GM19351 (cell line): ENCODE data around the gene MAFG.
A peak's percentile ranks its signal among the peaks of the same experiment; 100 is the strongest.

Source experiments
- ATAC-seq: cut with Tn5 transposase; IDR thresholded peaks from one replicate; pipeline ENCODE4 v1.9.1; 2021; ENCODE audit warnings: mild to moderate bottlenecking, moderate library complexity; ENCODE audit not compliant: unreplicated experiment

MAFG gene

DNA sequence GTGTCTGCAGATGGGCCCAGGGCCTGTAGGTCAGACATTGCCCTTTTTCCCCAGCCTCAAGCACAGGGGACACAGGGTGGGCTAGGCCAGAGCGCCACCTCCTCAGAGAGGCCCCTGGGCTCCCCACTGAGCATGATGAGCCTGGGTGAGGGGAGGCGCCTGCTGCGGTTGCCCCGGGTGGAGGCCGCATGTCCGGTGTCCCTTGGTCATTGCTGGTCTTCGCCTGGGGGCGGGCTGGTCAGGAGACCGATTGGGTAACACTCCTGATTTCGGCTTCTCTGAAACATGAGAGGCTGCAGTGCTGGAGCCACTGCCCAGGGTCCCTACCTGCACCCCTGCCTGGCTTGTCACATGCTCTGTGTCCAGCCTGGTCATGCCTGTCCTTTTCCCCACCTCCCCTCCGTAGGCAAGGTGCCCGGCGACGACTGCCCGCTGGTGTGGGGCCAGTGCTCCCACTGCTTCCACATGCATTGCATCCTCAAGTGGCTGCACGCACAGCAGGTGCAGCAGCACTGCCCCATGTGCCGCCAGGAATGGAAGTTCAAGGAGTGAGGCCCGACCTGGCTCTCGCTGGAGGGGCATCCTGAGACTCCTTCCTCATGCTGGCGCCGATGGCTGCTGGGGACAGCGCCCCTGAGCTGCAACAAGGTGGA, 27.9 kb downstream of the MAFG start:
- no peak for ATAC-seq

DNA sequence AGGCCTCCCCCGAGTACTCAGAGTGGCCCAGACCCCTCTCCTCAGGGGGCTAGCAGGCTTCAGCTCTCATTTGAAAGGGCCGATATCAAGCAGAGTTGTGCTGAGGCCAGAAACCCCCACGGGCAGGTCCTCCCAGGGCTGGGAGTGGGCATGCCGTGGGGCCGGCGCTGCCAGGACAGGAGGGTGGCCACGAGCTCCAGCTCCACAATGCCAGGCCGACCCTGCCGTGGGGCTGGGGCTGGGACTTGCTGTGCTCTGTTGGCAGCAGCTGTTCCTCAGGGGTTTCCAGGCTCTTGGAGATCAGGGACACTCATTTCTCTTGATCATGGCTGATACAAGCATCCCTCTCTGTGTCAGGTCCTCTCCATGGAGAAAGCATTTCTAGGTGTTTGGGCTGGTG, 28.6 kb downstream of the MAFG start:
- no peak for ATAC-seq

DNA sequence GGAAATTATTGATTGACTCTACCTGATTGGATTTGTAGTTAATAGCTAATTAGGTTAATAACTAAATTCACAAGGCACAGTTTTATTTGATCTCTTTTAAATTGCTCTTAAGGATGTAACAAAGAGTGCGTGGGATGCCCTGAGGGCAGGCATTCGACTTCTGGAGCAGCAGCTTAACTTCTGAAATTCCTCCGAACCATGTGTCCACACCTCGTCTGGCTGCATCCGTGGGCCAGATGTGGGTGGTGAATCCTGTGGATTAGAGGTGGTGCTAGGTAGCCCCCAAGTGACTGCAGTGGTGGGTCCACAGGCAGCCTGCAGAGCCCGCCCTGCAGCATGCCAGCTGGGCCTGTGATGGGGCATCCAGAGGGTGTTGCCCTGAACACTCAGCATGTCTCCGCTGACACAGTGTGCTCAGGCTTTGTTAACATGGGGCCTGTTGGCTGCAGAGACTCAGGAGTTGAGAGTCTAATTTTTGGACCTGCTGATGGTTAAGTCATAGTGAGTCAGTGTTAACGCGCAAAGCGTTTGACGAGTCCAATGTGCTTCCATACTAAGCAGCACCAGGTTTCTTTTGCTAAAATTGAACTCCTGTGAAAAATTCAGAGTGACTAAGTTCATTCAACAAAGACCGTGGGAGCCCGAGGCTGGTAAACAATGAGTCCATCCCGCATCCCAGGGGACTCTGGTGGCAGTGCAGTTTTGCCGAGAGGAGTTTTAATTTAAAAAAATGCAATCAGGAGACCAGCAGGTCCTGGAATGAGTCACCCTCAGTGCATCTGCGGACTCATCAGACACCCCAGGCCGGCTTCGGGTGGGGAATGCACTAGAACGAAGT, 29.3 kb downstream of the MAFG start:
- no peak for ATAC-seq

DNA sequence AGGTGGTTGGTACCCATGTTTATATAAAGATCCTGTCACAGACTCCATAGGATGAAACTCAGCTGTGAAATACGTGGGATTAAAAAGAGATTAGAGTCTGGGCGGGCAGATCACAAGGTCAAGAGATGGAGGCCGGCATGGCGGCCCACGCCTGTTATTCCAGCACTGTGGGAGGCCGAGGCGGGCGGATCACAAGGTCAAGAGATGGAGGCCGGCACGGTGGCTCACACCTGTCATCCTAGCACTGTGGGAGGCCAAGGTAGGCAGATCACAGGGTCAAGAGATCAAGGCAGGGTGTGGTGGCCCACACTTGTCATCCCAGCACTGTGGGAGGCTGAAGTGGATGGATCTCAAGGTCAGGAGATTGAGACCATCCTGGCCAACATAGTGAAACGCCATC, 32.1 kb downstream of the MAFG start:
- ATAC-seq, result no peak

DNA sequence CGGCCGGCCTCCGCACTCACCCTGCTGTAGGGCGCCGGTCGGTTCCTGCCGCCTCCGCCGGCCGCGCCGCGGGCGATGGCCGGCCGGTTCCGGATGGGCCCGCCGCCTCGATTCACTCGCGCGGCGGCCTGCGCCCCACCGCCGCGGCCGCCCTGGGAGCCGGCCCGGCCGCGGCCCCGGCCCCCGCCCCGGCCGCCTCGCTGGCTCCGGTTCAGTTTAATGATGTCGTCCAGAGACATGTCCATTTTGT, 36.3 kb downstream of the MAFG start:
- peak; percentile 2 for ATAC-seq

DNA sequence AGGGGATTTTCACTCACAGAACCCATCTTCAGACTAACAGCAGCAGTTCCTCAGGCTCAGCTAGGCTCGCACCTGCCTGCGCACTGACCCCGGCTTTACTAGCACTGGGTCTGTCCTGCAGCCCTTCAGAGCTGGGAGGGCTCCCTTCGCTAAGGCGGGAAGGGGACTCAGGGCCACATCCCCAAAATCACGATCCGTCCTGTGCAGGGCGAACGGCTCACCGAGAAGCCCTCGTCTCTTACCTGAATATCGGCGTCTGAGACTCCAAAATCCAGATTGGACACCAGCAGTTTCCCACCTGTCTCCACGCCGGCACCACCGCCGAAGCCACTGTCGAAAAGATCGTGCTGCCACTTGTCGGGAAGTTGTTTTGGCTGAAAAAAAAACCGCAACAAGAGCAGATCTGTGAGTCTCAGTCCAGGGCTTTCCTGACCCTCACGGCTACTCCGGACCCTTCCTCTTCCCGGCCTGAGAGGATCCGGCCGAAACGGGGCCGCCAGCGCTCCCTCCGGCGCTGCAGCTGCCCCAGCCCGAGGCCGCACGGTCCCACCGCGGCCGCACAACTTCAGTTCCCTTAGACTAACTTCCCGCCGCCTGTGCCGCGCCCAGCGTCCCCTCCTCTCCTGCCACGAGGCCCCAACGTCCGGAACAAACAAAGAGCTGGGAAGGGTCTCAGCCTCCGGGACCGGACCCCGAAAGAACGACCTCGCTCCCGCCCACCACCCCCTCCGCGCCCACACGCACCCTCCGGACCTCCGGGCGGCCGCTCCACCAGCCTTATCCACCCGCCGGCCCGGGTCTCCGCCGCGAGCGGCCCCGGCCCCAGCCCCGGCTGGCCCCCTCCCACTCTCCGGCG, 36.9 kb downstream of the MAFG start:
- ATAC-seq, result no peak

DNA sequence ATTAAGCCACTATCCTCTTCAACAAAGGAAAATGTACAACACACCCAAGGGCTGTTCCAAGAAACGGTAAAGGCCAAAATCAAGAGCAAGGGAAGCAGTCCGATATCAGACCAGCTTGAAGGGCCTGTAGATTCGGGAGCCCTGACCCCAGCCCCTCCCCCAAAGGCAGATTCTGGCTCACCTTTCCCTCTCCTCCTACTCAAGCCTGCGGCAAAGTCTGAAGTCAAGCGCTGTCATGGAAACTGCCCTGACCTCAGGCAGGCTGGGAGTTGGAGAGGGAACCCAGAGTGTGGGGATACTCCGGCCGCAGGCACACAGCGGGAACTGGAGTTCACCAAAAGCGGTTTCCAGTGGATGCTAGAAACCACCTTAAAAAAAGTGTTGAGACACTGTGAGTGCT, 37.9 kb downstream of the MAFG start:
- no peak for ATAC-seq

DNA sequence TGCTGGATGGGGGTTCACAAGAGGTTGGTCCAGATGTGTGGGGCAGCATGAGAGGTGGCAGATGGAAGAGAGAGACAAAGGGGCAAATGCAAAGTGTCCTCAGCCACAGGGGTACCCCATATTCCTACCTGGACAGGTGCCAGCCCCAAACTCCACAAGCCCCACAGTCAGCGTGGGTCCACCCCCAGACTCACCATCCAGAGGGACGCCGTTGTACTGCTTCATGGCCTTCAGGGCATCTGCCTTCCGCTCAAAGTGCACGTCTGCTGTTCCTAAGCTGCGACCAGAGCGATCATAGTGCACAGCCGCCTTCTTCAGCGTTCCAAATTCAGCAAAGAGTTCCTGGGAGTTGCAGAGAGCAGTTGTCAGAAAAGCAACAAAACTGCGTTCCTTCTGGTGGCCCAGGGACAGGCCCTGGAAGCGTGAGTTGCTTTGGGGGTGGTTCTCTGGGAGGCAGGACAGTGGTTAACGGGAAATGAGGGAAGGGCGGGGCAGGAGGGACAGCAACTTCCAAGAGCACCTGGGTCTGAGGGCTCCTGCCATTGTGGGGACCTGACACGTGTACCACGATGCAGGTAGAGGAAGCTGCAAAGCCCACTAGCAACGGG, 38.4 kb downstream of the MAFG start:
- no peak for ATAC-seq

DNA sequence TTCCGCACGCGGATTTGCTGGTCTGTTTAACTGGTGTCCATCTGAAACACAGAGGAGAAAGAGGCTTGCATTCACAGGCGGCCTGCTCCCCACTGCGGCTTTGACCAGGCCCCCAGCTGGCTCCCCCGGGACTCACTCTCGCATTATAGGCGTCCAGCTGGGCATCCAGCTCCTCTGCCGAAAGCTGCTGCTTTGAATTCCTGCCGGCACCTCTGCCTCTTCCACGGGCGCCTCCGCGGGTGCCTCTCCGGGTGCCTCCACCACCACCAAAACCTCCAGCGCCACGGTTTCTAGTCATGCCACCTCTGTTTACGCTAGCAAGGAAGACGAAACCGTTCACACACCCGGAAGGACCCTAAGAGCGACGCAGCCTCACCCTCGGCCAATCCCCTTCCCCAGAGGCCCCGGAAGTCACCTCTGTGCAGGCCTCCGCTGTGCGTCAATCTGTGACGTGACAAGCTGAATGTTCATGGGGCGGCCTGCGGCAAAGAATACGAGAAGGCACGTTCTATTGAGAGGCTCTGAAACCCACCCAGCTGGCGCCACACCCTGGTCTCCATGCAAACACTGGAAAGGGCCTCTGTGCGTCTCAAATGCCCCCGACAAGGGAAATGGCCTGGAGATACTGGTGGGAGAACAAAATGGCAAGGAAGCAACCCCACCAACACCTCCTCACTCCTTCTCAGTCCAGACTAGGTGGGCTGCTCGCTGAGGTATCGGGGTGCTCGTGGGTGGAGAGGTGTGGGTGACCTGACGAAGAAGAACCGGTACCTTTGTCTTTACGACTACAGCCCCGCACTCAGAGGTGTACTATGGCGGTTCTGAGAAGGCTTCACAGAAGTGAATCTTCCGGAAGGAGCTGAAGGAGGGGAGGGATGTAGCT, 39.2 kb downstream of the MAFG start:
- no peak for ATAC-seq

DNA sequence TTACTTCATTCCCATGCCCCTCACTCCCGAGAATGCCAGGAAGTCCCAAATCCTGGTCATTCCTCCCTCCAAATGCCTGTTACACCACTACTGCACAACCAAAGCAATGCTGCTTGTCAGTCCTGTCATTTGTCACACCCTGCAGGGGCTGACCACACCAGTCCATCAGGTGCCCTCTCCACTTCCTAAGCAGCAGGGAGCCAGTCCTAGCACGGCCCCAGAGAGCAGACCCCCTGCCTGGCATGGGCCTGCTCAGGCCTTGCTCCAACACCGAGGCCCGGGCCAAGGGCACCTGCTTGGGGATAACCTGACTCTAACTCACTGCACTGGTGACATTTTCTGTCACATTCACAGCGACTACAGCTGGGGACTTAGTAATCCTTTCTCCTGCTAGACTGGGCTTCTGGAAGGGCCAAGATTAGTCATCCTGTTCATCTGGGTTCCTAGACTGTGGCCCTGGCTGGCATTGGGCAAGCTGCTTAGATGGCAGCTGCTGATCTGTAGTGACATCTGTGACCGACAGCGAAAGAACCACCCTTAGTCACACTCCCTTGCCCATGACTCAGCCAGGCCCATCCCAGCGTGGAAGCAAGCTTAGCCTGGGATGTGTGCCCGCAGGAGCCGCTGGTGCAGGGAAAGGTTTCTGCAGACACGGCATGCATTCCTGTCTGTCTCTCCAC, 41.5 kb downstream of the MAFG start:
- no peak for ATAC-seq

DNA sequence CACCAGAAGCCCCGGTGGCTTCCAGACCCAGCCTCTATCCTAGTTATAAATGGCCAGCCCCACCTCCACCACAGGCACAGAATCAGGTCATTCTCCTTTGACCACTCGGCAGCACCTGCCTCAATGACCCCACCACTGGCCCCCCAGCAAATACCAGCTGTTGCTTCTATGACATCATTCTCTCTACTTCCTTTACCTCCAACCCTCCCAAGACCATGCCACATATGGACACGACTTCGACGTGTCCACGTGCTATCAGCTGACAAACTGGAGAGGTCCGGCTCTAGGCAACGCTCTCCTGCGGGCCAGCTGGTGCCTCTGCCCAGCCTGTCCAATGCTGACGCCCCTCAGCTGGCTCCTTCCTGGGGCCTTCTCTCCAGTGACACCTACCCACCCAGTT, 42.1 kb downstream of the MAFG start:
- no peak for ATAC-seq

DNA sequence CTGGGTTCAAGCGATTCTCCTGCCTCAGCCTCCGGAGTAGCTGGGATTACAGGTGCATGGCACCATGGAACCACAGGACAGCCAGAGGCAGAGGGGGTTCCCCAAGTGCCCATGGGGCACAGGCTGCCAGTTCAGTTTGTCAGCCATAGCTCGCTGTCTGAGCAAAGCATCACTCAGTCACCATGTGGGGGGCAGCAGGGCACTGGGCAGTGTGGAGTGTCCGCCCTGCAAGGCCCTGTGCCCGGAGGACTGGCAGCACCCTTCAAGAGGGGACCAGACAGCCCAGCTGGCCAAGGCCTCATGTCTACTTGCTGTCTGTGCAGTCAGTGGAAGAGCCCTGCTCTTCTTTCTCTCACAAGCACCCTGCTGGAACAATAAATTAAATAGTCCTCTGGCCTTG, 42.6 kb downstream of the MAFG start:
- ATAC-seq, result no peak

DNA sequence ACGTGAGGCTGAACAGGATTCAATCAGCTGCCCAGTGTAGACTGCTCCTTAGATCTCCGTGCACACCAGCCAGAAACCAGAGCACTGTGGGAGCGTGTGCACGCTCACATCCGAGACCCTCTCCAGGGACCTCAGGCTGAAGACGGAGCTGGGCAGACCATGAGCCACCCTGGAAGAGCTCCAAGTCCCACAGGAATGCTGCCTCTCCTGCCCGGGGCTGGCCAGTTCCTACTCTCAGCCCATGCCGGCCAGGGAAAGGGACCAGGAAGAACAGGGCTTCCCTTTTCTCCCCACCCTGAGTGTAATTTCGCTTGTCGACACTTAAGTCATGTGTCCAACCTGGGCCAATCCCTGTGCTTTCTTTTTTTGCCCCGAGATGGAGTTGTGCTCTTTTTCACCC, 43.0 kb downstream of the MAFG start:
- ATAC-seq, result no peak

DNA sequence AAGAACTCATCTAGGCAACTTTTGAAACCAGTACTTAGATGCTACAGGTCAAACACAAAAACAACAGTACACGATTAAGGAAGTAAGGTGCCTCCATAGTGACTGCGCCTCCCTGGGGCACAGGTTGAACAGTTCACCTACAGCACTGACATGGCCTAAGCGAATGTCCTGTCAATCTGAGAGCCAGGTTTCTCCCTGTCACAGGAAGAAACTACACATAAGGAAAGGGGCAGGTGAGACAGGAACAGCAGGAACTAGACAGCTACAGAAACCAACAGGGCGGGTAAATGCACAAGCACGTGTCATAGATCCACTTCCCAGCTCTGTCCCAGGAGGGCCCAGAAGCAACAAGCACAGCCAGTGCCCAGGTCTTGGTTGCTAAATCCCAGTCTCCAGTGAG, 48.4 kb downstream of the MAFG start:
- no peak for ATAC-seq

DNA sequence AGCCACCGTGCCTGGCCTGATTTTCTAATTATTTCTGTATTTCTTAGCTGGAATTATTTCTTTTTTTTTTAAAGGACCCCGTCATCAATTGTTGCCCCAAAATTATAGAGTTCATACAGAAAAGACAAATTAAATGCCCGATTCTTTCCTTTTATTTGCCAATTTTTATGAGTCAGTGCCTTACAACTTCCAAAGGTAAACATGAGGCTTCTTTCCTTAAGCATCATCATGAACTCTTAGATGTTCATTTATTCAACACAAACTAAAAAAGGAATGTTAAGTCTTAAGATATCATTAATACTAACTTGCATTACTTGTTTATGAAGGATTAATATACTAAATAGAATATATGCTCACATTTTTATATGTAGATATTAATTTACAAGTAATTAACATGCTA, 49.2 kb downstream of the MAFG start:
- no peak for ATAC-seq

DNA sequence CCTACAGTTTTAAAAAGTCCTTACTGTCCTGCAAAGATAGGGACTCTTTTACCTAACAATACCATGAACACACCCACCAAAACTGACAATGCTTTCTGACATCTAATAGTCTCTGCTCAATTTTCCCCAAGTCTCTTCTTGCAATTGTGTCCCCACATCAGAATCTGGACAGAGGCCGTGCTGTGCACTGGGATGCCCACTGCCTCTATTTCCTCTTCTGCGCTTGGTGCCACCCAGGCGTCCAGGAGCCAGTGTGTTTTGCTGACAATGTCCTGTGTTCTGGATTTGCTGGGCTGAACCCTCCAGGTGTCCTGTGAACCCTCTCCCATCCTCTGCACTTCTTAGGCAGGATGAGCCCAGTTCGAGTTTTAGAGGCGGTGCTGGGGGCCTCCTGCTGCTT, 50.0 kb downstream of the MAFG start:
- ATAC-seq, result no peak

DNA sequence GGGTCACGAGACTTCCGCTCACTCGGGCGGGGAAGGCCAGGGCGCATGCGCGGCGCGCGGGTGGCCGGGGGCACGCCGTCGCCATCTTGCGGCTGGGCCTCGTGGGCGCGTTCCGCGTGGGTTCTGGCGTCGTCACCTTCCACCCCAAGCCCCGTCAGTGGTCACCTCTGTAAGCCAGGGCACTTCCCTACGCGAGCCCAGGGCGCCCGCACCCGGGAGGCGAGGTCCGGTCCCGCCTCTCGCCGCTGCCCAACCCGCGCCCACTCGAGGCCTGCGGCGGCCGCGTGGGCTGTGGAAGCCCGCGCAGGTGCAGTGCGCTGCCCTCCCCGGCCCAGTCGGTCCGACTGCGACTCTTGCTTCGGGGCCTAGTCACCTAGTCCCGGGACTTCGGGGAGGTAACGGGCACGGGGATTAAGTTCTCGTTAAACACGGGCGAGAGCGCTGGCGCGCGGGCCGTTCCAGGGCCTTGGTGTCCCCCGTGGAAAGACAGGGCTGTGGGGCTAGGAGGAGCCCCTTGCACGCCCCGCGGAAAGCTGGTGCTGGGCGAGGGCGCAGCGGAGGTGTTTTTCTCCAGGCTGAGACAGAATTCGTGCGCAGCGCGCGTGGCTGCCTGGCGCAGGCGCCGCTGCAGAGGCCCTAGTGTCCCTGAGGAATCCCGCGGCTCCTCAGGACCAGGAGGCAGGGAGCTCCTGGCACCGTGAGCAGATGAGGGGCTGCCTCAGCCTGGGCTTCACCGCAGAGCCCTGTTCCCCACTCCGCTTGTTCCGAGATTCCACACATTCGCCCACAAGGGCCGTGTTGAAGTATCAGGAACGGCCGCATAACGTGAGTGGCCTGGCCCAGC, 55.9 kb downstream of the MAFG start:
- peak; percentile 12 for ATAC-seq

DNA sequence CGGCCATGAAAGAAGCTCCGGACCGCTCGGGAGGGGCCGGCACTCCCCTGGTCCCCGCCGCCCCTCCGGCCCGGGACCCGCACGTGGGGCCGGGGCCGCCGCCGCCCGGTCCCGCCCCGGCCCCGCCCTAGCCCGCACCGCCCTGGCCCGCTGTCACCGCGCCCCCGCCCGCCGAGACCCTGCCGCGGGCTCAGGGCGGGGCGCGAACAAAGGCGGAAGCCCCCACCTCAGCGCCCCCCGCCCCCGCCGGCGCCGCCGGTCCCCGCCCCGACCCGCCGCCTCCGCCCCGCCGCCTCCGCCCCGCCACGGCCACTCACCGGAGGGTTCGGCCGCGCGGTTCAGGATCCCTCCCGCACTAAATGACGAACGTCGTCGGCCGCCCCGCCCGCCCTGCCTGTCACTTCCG, 56.6 kb downstream of the MAFG start, which contains the start of gene ARHGDIA:
Gene ARHGDIA, minus strand, starts transcription at position 357 of the 406 bp plus-strand sequence. CDS start 1,407 bp downstream, outside the sequence.
- peak; percentile 46 for ATAC-seq
